Choroid plexus epithelial cell (primary cell): ENCODE data around the gene SLC6A8.
"Not testable (repeated sequence)": the region's sequence is repeated elsewhere in the genome, so short reads cannot be mapped to it uniquely, and the experiment has no call there.

ENCODE experiments used
- DNase-seq: peaks from one replicate; pipeline ENCODE4 v3.0.0-alpha.2; 2010; ENCODE audit warnings: low read depth
- H3K4me3 ChIP-seq: 2 replicates; pipeline ENCODE4 v1.5.1; 2011; ENCODE audit warnings: low read depth, mild to moderate bottlenecking, control low read depth, low read length, moderate library complexity
- TF ChIP-seq, protein P1 (sequence below): conservative IDR thresholded peaks from 2 replicates; pipeline ENCODE4 v1.5.1; 2011; ENCODE audit warnings: low read depth, mild to moderate bottlenecking, control low read depth, inconsistent platforms, low read length, moderate library complexity

SLC6A8 gene

DNA sequence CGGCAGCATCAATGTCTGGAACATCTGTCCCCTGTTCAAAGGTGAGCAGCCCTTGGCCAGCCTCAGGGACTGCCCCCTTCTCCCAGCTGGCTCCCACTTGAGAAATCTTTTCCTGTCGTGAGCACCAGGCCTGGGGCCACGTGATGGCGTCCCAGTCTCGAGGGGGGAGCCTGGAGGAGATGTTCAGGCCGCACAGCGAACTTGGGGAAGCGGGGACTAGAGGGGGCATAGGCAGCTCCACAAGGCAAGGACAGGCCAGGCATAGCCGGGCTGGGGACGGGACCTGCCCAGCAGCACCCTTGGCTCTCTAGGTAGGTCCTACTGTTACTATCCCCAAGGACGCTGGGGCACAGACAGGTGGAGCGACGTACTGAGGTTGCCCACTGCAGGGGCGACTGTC lies 2.7 kb downstream of the SLC6A8 start:
- no peak overlapping the region for H3K4me3 ChIP-seq
- TF ChIP-seq, protein P1, sequence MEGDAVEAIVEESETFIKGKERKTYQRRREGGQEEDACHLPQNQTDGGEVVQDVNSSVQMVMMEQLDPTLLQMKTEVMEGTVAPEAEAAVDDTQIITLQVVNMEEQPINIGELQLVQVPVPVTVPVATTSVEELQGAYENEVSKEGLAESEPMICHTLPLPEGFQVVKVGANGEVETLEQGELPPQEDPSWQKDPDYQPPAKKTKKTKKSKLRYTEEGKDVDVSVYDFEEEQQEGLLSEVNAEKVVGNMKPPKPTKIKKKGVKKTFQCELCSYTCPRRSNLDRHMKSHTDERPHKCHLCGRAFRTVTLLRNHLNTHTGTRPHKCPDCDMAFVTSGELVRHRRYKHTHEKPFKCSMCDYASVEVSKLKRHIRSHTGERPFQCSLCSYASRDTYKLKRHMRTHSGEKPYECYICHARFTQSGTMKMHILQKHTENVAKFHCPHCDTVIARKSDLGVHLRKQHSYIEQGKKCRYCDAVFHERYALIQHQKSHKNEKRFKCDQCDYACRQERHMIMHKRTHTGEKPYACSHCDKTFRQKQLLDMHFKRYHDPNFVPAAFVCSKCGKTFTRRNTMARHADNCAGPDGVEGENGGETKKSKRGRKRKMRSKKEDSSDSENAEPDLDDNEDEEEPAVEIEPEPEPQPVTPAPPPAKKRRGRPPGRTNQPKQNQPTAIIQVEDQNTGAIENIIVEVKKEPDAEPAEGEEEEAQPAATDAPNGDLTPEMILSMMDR, result no peak
- no peak for DNase-seq

DNA sequence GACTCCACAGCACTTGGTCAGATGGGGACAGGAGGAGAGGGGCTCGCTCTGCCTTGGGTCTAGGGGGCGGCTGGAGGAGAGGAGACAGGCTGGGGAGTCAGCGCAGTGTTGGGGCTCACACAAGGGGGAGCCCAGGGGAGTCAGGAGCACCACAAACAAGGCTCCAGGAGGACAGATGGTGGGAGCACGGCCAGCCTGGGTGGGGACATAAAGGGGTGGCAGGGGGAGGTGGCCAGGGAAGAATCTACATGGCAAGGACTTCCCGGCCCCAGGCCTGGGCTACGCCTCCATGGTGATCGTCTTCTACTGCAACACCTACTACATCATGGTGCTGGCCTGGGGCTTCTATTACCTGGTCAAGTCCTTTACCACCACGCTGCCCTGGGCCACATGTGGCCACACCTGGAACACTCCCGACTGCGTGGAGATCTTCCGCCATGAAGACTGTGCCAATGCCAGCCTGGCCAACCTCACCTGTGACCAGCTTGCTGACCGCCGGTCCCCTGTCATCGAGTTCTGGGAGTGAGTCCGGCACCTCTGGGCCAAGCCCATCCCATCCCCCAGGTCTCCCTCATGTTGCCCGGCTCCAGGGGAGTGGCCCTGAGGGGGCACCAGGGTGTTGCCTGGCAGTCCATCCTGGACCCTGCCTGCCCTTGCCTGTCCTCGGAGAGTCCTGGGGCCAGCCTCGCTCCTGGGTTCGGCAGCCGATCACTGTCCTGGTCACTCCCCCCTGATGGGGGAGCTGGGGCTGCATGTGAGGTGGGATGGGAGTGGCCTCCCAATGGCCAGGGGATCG lies 3.5 kb downstream of the SLC6A8 start:
- not testable (repeated sequence) for DNase-seq, H3K4me3 ChIP-seq

DNA sequence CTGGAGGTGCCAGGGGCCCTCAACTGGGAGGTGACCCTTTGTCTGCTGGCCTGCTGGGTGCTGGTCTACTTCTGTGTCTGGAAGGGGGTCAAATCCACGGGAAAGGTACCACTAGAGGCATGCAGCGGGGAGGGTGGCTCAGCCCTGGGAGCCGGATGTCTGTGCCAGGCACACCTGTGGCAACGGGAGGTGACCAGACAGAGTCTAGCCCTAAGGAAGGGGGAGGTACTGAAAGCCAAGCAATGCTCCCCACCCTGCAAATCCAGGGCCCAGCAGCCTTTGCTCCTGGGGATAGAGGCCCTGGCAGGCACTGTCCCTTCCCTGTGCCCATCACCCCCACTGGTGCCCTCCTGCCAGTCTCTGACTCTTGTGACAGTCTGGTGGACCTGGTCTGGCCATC lies 4.3 kb downstream of the SLC6A8 start:
- H3K4me3 ChIP-seq, result no peak overlapping the region
- TF ChIP-seq, protein P1, result no peak
- no peak for DNase-seq

DNA sequence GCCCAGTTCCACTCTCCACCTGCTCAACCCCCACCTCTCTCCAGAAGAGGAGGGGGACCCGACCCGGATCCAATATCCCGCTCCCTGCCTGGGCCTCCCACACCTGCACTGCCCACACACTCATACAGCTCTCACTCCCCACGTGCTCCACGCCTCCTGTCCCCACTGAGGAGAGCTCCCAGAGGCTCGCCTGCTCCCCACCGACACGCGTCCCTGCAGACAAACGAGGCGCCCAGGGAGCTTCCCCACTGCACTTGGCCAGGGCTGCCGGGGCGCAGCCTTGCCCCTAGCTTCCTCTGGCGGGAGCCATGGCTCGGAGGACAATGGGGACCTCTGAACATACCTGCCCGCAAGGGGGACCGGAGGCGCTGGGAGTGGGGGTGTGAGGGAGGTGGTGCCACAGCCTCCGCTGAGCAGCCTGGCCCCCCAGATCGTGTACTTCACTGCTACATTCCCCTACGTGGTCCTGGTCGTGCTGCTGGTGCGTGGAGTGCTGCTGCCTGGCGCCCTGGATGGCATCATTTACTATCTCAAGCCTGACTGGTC lies 5.0 kb downstream of the SLC6A8 start:
- TF ChIP-seq, protein P1, result no peak
- H3K4me3 ChIP-seq, result no peak overlapping the region
- DNase-seq, result no peak

DNA sequence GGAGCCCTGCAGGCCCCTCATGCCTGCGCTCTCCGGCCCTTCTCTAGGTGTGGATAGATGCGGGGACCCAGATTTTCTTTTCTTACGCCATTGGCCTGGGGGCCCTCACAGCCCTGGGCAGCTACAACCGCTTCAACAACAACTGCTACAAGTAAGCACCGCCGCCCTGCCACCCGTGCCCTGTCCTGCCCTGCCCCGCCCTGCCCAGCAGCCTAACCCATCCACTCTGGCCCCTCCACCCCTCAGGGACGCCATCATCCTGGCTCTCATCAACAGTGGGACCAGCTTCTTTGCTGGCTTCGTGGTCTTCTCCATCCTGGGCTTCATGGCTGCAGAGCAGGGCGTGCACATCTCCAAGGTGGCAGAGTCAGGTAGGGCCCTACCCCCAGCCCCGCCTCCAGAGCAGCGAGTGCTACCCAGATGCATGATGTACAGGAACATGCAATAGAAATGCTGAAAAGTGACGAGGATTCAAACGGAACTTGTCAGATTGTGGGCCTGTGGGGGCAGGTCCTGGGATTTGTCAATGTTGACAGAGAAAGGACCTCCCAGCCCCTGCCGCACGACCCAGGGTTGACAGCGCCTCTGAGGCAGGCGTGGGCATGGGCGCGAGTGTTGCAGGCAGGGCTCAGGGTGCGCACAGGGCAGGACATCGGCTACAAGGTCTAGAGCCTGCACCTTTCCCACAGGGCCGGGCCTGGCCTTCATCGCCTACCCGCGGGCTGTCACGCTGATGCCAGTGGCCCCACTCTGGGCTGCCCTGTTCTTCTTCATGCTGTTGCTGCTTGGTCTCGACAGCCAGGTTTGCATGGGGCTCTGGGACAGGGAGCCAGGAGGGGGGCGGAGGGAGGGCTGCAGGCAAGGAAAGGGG lies 5.7 kb downstream of the SLC6A8 start:
- TF ChIP-seq, protein P1, result no peak
- no peak overlapping the region for H3K4me3 ChIP-seq

DNA sequence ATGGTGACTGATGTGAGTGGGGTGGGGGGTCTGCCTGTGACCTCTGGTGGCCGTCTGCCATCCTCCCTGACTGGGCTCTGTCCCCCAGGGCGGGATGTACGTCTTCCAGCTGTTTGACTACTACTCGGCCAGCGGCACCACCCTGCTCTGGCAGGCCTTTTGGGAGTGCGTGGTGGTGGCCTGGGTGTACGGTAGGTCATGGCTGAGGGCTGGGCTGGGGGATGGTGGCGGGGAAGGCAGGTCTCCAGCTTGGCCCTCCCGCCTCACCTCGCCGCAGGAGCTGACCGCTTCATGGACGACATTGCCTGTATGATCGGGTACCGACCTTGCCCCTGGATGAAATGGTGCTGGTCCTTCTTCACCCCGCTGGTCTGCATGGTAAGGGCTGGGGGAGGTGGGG lies 6.5 kb downstream of the SLC6A8 start:
- not testable (repeated sequence) for H3K4me3 ChIP-seq, DNase-seq

More for the DNA sequence above, 5.7 kb downstream of the SLC6A8 start:
- no peak for DNase-seq

DNA sequence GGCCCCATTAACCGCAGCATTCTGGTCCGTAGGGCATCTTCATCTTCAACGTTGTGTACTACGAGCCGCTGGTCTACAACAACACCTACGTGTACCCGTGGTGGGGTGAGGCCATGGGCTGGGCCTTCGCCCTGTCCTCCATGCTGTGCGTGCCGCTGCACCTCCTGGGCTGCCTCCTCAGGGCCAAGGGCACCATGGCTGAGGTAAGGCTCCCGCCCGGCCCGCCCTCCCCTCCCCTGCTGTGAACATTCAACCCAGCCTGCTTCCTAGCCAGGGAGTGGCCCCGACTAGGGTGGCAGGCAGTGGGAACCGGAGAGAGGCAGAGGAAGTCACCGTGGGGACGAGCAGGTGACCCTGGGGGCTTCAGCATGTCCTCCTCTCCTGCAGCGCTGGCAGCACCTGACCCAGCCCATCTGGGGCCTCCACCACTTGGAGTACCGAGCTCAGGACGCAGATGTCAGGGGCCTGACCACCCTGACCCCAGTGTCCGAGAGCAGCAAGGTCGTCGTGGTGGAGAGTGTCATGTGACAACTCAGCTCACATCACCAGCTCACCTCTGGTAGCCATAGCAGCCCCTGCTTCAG lies 7.1 kb downstream of the SLC6A8 start:
- H3K4me3 ChIP-seq, result no peak overlapping the region
- no peak for DNase-seq
- TF ChIP-seq, protein P1, result no peak
